ENCODE results near the gene RASGRP2. TPM values are rescaled to one million over a fixed set of nuclear protein-coding genes. Genes with fewer than 3 reads are reported as not detected.
A peak's percentile ranks its signal among the peaks of the same experiment; 100 is the strongest.

The RASGRP2 gene
- total and polyA plus RNA-seq, 7 donors: 2.6 to 14.7 (median 8.0) TPM

DNA sequence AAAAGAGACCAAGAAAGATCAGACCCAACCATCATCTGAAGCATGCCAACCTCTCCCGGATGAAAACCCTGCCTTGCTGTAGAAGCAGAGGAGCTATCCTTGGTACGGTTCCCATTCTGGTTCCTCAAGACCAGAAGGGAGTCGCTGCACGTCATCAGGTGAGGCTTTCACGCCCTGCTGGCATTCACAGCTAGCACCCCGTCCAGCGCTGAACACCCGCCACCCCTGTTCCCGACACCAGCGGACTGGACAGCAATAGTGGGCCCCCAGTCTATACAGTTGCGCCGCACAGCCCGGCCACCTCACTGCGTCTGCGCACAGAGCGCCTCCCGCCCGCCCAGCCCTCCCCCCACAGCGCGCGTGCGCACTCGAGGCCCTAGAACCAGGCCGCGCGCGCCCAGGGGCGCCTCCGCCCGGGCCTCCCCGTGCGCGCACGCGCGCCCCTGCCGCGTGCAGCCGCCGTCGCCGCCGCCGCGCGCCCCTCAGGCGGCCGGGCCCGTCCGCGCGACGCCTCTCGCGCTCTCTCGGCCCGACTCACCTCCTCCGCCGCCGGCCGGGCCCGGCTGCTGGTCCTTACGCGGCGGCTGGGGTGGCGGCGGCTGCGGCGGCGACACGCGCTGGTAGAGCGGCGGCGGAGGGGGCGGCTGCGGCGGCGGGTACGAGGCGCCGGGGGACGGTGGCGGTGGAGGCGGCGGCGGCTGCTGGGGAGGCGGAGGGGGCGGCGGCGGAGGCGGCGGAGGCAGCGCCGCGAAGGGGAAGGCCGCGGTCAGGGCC lies 33.7 kb upstream of the RASGRP2 start:
- WGBS, 3 donors: 0 to 2% (median 1%) methylated on average over 28 to 98 of the region's 98 CpGs
- H3K27me3 ChIP-seq (ENCODE audit: insufficient read depth in 3 of 3, low read length in 2 of 3): no peaks in the 10 kb centered on the region
- H3K36me3 ChIP-seq (ENCODE audit: insufficient read depth in 1 of 2, low read depth in 1 of 2): peaks cover 19 to 54% of the 10 kb centered on the region in 2 donors
- ATAC-seq: peak; percentile 26 to 51 (median 41)
- TF ChIP-seq, protein P1, sequence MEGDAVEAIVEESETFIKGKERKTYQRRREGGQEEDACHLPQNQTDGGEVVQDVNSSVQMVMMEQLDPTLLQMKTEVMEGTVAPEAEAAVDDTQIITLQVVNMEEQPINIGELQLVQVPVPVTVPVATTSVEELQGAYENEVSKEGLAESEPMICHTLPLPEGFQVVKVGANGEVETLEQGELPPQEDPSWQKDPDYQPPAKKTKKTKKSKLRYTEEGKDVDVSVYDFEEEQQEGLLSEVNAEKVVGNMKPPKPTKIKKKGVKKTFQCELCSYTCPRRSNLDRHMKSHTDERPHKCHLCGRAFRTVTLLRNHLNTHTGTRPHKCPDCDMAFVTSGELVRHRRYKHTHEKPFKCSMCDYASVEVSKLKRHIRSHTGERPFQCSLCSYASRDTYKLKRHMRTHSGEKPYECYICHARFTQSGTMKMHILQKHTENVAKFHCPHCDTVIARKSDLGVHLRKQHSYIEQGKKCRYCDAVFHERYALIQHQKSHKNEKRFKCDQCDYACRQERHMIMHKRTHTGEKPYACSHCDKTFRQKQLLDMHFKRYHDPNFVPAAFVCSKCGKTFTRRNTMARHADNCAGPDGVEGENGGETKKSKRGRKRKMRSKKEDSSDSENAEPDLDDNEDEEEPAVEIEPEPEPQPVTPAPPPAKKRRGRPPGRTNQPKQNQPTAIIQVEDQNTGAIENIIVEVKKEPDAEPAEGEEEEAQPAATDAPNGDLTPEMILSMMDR (IDR thresholded peaks at IDR 0.05): no peak
- no peaks in the 10 kb centered on the region for H3K9me3 ChIP-seq
- intact Hi-C loops (cut with DNase I): loop anchor here in 1 of 2 donors (2.0 kb wide), 1 partner anchor 17 kb away; no protein-coding TSS in a partner anchor
- DNase-seq: peak; percentile 86 to 93
- peak overlapping the region; percentile 87 for H3K4me3 ChIP-seq
- peak overlapping the region; percentile 98 for H3K27ac ChIP-seq
- H3K4me1 ChIP-seq: peaks cover 51% of the 10 kb centered on the region

DNA sequence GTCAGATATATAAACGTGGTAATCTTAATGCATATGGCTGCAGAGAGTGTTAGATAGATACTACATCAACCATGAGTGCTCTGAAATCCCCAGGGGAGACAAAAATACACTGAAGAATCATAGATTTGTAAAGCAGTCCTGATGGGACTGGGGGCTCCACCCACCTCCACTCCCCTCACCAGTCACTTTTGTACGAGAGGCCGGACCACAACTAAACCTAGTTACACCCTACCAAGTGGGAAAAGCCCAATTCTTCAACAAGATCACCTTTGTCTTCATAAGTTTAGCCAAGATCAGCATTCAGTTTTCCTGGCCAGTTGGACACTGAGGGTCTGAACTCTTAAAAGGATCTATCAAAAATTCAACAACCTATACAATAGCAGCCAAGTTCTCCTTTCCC lies 32.9 kb upstream of the RASGRP2 start:
- Histone ChIP-seq H3K36me3 (ENCODE audit: insufficient read depth in 1 of 2, low read depth in 1 of 2) (peaks cover 20 to 62% of the 10 kb centered on the region in 2 donors), H3K27me3 (ENCODE audit: insufficient read depth in 3 of 3, low read length in 2 of 3) (no peaks in the 10 kb centered on the region), H3K27ac (peak overlapping the region; percentile 63), H3K4me3 (peak overlapping the region; percentile 87), H3K4me1 (peaks cover 58% of the 10 kb centered on the region), H3K9me3 (no peaks in the 10 kb centered on the region)
- ATAC-seq: no peak
- DNase-seq: no peak
- TF ChIP-seq, protein P1 (IDR thresholded peaks at IDR 0.05): no peak
- intact Hi-C loops (cut with DNase I): loop anchor here in 1 of 2 donors (2.0 kb wide), 1 partner anchor 16 kb away; no protein-coding TSS in a partner anchor
- WGBS, 3 donors: 10 to 16% (median 11%) methylated on average over 3 of the region's 3 CpGs

DNA sequence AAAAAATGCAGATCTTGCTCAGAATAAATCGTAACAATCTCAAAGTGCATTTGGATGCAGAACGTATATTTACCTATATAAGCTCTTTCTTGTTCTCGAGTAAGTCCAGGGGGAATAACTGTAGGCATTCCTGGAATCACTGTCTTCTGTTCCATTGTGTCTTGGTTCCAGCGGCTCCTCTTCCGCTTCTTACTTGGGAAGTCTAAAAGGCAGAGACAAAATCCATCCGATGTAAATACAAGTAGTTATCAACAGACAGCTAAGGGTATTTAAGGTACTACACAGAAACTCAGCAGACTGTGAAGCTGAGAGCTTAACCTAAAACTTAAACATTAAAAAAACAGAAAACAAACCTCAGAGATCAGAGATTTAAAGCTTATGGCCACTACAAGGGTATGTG lies 32.5 kb upstream of the RASGRP2 start:
- no peaks in the 10 kb centered on the region for H3K27me3 ChIP-seq (ENCODE audit: insufficient read depth in 3 of 3, low read length in 2 of 3)
- H3K9me3 ChIP-seq: no peaks in the 10 kb centered on the region
- TF ChIP-seq, protein P1 (IDR thresholded peaks at IDR 0.05): no peak
- H3K27ac ChIP-seq: peak overlapping the region; percentile 26
- DNase-seq (no peak), ATAC-seq (no peak)
- intact Hi-C loops (cut with DNase I): loop anchor here in 1 of 2 donors (2.0 kb wide), 1 partner anchor 16 kb away; no protein-coding TSS in a partner anchor
- H3K4me3 ChIP-seq: peak overlapping the region; percentile 87
- peaks cover 63% of the 10 kb centered on the region for H3K4me1 ChIP-seq
- H3K36me3 ChIP-seq (ENCODE audit: insufficient read depth in 1 of 2, low read depth in 1 of 2): peaks cover 20 to 66% of the 10 kb centered on the region in 2 donors
- WGBS, 3 donors: 37 to 53% (median 43%) methylated on average over 6 of the region's 6 CpGs

DNA sequence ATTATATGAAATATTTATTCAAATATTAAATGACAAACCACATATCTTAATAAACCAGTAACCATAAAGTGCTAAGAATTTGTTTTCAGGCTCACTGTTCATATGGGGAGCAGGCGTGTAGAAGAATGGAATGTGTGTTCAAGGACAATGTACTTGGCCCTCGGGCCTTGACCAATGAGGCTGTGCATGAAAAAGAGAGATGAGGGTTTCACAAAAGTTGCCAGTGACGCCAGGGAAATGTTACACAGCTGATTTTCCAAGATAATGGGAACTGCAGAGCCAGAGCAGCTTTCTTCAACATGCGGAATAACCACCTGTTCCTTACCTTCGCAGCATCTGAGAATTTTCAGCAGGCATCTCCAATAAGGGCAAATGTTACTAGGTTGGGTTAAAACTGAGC lies 30.2 kb upstream of the RASGRP2 start:
- Histone ChIP-seq H3K9me3 (no peaks in the 10 kb centered on the region), H3K4me3 (no peak overlapping the region), H3K36me3 (ENCODE audit: insufficient read depth in 1 of 2, low read depth in 1 of 2) (peaks cover 30 to 84% of the 10 kb centered on the region in 2 donors), H3K27ac (peak overlapping the region; percentile 7), H3K4me1 (peaks cover 61% of the 10 kb centered on the region), H3K27me3 (ENCODE audit: insufficient read depth in 3 of 3, low read length in 2 of 3) (no peaks in the 10 kb centered on the region)
- 47 to 59% (median 48%) methylated on average over 5 of the region's 5 CpGs for WGBS, 3 donors
- intact Hi-C loops (cut with DNase I): no loop called here
- ATAC-seq (no peak), DNase-seq (no peak)
- TF ChIP-seq, protein P1 (IDR thresholded peaks at IDR 0.05): no peak

Data from psoas muscle (tissue), 8 donors.